Colonic mucosa (tissue), 4 donors: ENCODE data around the gene ITGA7. TPM values are rescaled to one million over a fixed set of nuclear protein-coding genes. Genes with fewer than 3 reads are reported as not detected.

ENCODE experiments used
- DNase-seq: peaks from one replicate; pipeline ENCODE4 v3.0.0-alpha.2; 2020
- H3K27ac ChIP-seq: fragments of 200-600 bp; one replicate; pipeline ENCODE4 v1.8.0; 2021
- H3K27me3 ChIP-seq: fragments of 200-600 bp; one replicate; pipeline ENCODE4 v1.8.0; 2021
- H3K36me3 ChIP-seq: fragments of 200-600 bp; one replicate; pipeline ENCODE4 v1.8.0; 2021
- H3K4me1 ChIP-seq: fragments of 200-600 bp; one replicate; pipeline ENCODE4 v1.8.0; 2021; ENCODE audit warnings: mild to moderate bottlenecking
- H3K4me3 ChIP-seq: fragments of 200-600 bp; one replicate; pipeline ENCODE4 v1.8.0; 2021
- H3K9ac ChIP-seq, 2 donors: one replicate each; pipeline ENCODE4 v1.7.0; 2013; ENCODE audit warnings: control low read depth in 2 of 2, low read depth in 2 of 2, low read length in 2 of 2
- H3K9me3 ChIP-seq: fragments of 200-600 bp; one replicate; pipeline ENCODE4 v1.8.0; 2021
- intact Hi-C: fragments of 100-400 bp; cut with DNase I; formaldehyde crosslinking; loops from one replicate; pipeline ENCODE4 v1.14.1; 2022
- total RNA-seq, 2 donors: library from RNA; stranded (reverse); fragmentation: NEBNext Ultra II Directional in 1 of 2; extraction: Animal tissue kit (Norgen Biotek cat#: 25700) in 1 of 2; gene quantifications; one replicate each; pipeline ENCODE4 v1.2.1, GENCODE V29; 2021
- TF ChIP-seq, protein P1 (sequence below): fragments of 200-600 bp; IDR thresholded peaks from one replicate; pipeline ENCODE4 v1.8.0; 2022; ENCODE audit warnings: antibody characterized with exemption, mild to moderate bottlenecking
- donor health status: healthy.
- donor health status: DM: no; HTN: no; CAD: no.
- donor health status: DM: no; HTN: no; CAD: no.

ITGA7 gene
- total RNA-seq, 2 donors from 2014 or later: 10.8 to 64.4 TPM

DNA sequence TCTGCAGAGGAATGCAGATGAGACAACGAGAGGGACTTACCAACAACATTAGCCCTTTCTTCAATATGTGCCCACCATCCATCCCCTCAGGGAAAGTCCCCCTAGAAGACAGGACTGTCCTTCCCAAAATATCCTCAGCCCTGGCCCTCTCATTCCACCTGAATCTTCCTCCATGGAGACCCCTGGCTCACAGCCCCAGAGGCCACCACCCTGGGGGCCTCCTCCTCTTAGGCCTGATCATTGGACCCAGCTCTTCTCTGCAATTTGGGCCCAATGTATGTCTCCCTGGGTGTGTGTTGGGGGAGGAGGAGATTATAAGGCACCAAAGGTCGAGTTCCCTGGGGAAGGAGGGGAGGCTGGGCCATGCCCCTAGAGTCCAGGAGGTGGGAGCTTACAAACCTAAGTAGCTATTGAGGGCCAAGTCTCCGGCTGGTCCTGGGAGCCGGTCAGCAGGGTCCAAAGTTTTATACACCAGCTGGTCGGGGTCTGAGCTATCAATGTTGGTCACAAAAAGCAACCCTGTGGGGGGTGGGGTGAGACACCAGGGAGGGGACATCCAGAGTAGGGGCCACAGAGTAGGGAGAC is 8.1 kb downstream of the ITGA7 start:
- Histone ChIP-seq H3K36me3 (no peaks in the 10 kb centered on the region), H3K27ac (no peak overlapping the region), H3K9me3 (no peaks in the 10 kb centered on the region), H3K27me3 (no peaks in the 10 kb centered on the region), H3K4me1 (no peaks in the 10 kb centered on the region), H3K4me3 (no peak overlapping the region), H3K9ac (no peak overlapping the region)
- intact Hi-C loops: no loop called here
- DNase-seq: no peak
- TF ChIP-seq, protein P1, sequence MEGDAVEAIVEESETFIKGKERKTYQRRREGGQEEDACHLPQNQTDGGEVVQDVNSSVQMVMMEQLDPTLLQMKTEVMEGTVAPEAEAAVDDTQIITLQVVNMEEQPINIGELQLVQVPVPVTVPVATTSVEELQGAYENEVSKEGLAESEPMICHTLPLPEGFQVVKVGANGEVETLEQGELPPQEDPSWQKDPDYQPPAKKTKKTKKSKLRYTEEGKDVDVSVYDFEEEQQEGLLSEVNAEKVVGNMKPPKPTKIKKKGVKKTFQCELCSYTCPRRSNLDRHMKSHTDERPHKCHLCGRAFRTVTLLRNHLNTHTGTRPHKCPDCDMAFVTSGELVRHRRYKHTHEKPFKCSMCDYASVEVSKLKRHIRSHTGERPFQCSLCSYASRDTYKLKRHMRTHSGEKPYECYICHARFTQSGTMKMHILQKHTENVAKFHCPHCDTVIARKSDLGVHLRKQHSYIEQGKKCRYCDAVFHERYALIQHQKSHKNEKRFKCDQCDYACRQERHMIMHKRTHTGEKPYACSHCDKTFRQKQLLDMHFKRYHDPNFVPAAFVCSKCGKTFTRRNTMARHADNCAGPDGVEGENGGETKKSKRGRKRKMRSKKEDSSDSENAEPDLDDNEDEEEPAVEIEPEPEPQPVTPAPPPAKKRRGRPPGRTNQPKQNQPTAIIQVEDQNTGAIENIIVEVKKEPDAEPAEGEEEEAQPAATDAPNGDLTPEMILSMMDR: no peak

DNA sequence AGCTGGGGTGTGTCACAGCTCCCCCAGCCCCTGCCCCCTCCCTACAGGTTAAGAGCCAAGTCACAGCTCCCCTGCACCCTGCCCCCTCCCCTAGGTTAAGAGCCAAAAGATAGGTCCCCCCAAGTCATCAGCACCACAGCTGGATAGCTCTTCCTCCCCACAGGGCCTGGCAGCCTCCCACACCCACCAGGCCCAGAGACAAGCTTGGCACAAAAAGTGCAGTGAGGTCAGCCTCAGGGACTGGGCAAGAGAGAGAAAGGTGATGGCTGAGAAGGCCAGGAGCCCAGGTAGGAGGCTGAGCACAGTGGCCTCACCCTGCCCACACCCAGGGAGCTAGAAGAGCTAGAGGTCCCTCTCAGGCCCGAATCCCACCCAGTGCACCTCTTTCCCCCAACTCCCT is 8.7 kb downstream of the ITGA7 start:
- Histone ChIP-seq H3K36me3 (no peaks in the 10 kb centered on the region), H3K9ac (no peak overlapping the region)
- TF ChIP-seq, protein P1: no peak

DNA sequence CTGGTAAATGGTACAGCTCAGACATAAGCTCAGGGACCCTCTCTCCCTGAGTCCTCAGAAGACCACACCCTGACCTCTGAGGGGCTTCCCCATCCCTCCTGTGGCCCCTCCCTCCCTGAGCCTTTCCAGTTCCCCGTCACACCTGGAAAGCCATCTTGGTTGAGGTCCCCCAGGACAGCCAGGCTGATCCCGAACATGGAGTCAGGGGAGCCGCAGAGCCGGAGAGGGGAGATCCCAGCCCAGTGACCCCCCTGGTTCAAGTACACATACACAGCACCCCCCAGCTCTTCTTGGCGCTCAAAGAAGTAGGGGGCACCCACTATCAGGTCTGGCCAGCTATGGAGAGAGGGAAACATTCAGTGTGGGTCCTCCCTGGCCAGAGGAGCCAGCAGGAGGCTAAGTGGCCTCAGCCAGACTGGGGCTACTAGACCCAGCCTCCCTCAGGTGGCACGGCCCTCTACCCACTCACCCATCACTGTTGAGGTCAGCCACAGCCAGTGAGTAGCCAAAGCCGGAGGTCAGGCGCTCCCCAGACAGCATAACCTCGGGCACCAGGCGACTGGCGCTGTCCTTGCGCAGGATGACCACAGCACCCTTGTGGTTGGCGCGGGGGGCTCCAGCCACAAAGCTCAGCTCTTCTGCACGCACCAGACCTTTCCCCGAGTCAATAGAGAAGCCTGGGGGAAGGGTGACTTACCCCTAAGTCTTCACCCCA is 9.3 kb downstream of the ITGA7 start:
- Histone ChIP-seq H3K27ac (no peak overlapping the region), H3K36me3 (no peaks in the 10 kb centered on the region), H3K9me3 (no peaks in the 10 kb centered on the region), H3K4me1 (no peaks in the 10 kb centered on the region), H3K4me3 (no peak overlapping the region), H3K9ac (no peak overlapping the region), H3K27me3 (no peaks in the 10 kb centered on the region)
- intact Hi-C loops: no loop called here
- no peak for DNase-seq
- TF ChIP-seq, protein P1: no peak

More for the DNA sequence above, 8.7 kb downstream of the ITGA7 start:
- no peaks in the 10 kb centered on the region for H3K27me3 ChIP-seq
- DNase-seq: no peak
- no peak overlapping the region for H3K27ac ChIP-seq
- no peak overlapping the region for H3K4me3 ChIP-seq
- intact Hi-C loops: no loop called here
- no peaks in the 10 kb centered on the region for H3K9me3 ChIP-seq
- H3K4me1 ChIP-seq: no peaks in the 10 kb centered on the region

DNA sequence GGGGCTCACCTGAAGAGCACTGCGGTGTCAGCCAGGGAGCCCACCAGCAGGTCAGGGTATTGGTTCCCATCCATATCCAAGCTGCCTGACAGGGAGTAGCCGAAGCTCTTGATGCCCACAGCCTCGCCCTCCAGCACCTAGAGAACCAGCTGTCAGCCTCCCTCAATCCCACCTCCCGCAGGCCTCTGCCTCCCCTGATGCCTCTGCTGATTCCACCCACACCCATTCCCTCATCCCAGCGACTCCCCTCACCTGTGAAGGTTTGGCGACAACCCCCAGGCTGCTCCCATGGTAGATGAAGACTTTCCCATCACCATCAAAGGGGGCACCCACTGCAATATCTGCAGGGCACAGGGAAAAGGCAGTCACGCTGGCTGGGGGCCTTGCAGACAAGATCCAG is 10.0 kb downstream of the ITGA7 start:
- no peaks in the 10 kb centered on the region for H3K9me3 ChIP-seq
- TF ChIP-seq, protein P1: no peak
- no peaks in the 10 kb centered on the region for H3K27me3 ChIP-seq
- intact Hi-C loops: no loop called here
- H3K4me3 ChIP-seq: no peak overlapping the region
- no peaks in the 10 kb centered on the region for H3K36me3 ChIP-seq
- H3K27ac ChIP-seq: no peak overlapping the region
- no peaks in the 10 kb centered on the region for H3K4me1 ChIP-seq
- no peak for DNase-seq
- H3K9ac ChIP-seq: no peak overlapping the region

DNA sequence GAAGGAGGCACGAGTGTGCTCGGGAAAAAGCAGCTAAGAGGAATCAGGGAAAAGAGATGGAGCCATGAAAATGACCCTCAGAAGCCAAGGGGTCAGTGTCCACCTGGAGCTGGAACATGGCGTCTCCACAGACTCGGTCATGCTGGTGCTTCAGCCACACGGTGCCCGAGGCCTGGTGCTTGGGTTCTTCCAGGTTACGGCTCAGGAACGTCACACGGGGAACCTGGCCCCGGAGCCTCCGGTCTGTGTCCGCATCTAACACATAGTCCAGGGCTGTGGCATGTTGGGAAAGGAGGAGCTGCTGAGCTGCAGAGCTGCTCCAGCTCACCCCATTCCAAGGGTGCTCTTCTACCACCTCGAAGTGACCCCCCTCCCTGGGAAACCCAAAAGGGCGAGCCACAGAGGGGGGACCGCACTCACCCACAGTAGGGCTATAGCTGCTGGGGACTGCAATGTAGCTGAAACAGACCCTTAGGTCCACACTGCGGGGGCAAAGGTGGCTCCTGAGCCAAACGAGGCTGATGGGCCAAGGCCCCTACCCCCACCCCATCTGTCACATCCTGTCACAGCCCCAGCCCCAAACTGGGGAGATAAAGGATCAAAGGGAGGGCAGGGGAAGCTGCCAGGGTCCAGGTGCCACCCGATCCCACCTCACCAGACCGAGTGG is 10.8 kb downstream of the ITGA7 start:
- Histone ChIP-seq H3K4me1 (no peaks in the 10 kb centered on the region), H3K36me3 (no peaks in the 10 kb centered on the region), H3K4me3 (no peak overlapping the region), H3K9ac (no peak overlapping the region), H3K27ac (no peak overlapping the region), H3K9me3 (no peaks in the 10 kb centered on the region), H3K27me3 (no peaks in the 10 kb centered on the region)
- no peak for DNase-seq
- intact Hi-C loops: no loop called here
- TF ChIP-seq, protein P1: no peak
